ENCODE results near the gene GALR2. TPM values are rescaled to one million over a fixed set of nuclear protein-coding genes. Genes with fewer than 3 reads are reported as not detected.
A peak's percentile ranks its signal among the peaks of the same experiment; 100 is the strongest.

The GALR2 gene
- total and polyA plus RNA-seq, 9 of the 15 experiments (the other 6 are each of a cell fraction or from before 2014, with no cell fraction given), result 0.34 TPM; not detected in 8

GRCh38 chr17:76076765-76077583, 2.4 kb downstream of the GALR2 start:
- Histone ChIP-seq H3K9ac (ENCODE audit: insufficient read depth in 1 of 2, low read depth in 2 of 2, low read length in 2 of 2) (no peak overlapping the region), H3K4me3 (no peak overlapping the region), H3K79me2 (ENCODE audit: control insufficient read depth, insufficient read depth, low read length) (peaks cover 11% of the 10 kb centered on the region), H2AFZ (ENCODE audit: low read depth, low read length) (no peak overlapping the region), H3K9me1 (ENCODE audit: control insufficient read depth, insufficient read depth, low read length) (peaks cover 4% of the 10 kb centered on the region), H3K4me2 (ENCODE audit: insufficient read depth, low read length) (no peak overlapping the region), H3K4me1 (replicated peaks in 1 of 2; ENCODE audit: control insufficient read depth in 2 of 2, insufficient read depth in 2 of 2, low read length in 2 of 2) (peaks cover 0 to 63% of the 10 kb centered on the region in 2 experiments; a peak in 3 of 5 replicates), H3K27me3 (ENCODE audit: control insufficient read depth in 2 of 2, insufficient read depth in 2 of 2, low read length in 2 of 2) (peaks cover 18 to 44% of the 10 kb centered on the region in 2 experiments; a peak in 4 of 5 replicates), H3K27ac (ENCODE audit: extremely low read depth, low read depth, low read length) (no peak overlapping the region), H4K20me1 (replicated peaks; ENCODE audit: control insufficient read depth, insufficient read depth, low read length) (peaks cover 5% of the 10 kb centered on the region; the same call in 1 of the 2 replicates), H3K9me3 (replicated peaks; ENCODE audit: control insufficient read depth, insufficient read depth, low read depth, low read length) (no peaks in the 10 kb centered on the region), H3K36me3 (ENCODE audit: control insufficient read depth, insufficient read depth, low read length) (no peaks in the 10 kb centered on the region)
- TF ChIP-seq, protein P1, sequence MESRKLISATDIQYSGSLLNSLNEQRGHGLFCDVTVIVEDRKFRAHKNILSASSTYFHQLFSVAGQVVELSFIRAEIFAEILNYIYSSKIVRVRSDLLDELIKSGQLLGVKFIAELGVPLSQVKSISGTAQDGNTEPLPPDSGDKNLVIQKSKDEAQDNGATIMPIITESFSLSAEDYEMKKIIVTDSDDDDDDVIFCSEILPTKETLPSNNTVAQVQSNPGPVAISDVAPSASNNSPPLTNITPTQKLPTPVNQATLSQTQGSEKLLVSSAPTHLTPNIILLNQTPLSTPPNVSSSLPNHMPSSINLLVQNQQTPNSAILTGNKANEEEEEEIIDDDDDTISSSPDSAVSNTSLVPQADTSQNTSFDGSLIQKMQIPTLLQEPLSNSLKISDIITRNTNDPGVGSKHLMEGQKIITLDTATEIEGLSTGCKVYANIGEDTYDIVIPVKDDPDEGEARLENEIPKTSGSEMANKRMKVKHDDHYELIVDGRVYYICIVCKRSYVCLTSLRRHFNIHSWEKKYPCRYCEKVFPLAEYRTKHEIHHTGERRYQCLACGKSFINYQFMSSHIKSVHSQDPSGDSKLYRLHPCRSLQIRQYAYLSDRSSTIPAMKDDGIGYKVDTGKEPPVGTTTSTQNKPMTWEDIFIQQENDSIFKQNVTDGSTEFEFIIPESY (CRISPR knock-in tag; IDR thresholded peaks at IDR 0.05), result peak; percentile 91
- TF ChIP-seq OTX1 (CRISPR knock-in tag; IDR thresholded peaks at IDR 0.05), result no peak
- no peak for TF ChIP-seq BRCA1 (IDR thresholded peaks at IDR 0.05)
- TF ChIP-seq BRCA1 (CRISPR knock-in tag; IDR thresholded peaks at IDR 0.05), result no peak
- TF ChIP-seq FUS (optimal IDR thresholded peaks at IDR 0.05; ENCODE audit: low read depth, low read length), result peak; percentile 26
- TF ChIP-seq SAFB (IDR thresholded peaks at IDR 0.05; ENCODE audit: borderline replicate concordance, low read depth, low read length), result 0 out of 2 replicates have a peak, but pooled peaks have one; percentile 26
- TF ChIP-seq POLR2G (IDR thresholded peaks at IDR 0.05; ENCODE audit: low read depth, low read length), result peak; percentile 75
- TF ChIP-seq HNRNPL (IDR thresholded peaks at IDR 0.05; ENCODE audit: low read depth, low read length), result peak; percentile 42; the same call in 1 of the 2 replicates
- in situ Hi-C loops (cut with MboI) (no loop called here), intact Hi-C loops (cut with micrococcal nuclease) (no loop called here)
- no peak for DNase-seq (ENCODE audit: extremely low read depth in 1 of 4, low spot score in 3 of 4)
- no peak for ATAC-seq
- ChIA-PET CTCF (ENCODE audit: low intra/inter-chr PET ratio) (no interaction called here), POLR2A (interaction anchor here (1.5 kb wide), 1 partner anchor 9 kb away, joined by 4 read pairs; no protein-coding TSS in a partner anchor)
- FAIRE-seq, result no peak
- no TSS peak for BruUV-seq (replicated peaks)
- 81% methylated on average over 55 of the region's 82 CpGs for WGBS (ENCODE audit: insufficient coverage, low coverage, missing lambda C conversion rate)

Data from K562 (cell line).